ENCODE data around the gene INPP5K.

INPP5K gene

GRCh38 chr17:1506649-1507267 lies 9.7 kb downstream of the INPP5K start:
- in situ Hi-C loops (cut with MboI; ENCODE audit: low sequenced_read_pairs, unreplicated experiment) = no loop called here
- no peak for TF ChIP-seq CTCF (IDR thresholded peaks at IDR 0.05; ENCODE audit: borderline replicate concordance, control extremely low read depth, extremely low read depth, insufficient read depth, missing control alignments)
- no peak for DNase-seq (ENCODE audit: low spot score)

GRCh38 chr17:1505586-1505985 lies 10.8 kb downstream of the INPP5K start:
- TF ChIP-seq CTCF (IDR thresholded peaks at IDR 0.05; ENCODE audit: borderline replicate concordance, control extremely low read depth, extremely low read depth, insufficient read depth, missing control alignments) = no peak
- in situ Hi-C loops (cut with MboI; ENCODE audit: low sequenced_read_pairs, unreplicated experiment) = no loop called here
- DNase-seq (ENCODE audit: low spot score) = no peak

GRCh38 chr17:1504866-1505265 lies 11.5 kb downstream of the INPP5K start:
- in situ Hi-C loops (cut with MboI; ENCODE audit: low sequenced_read_pairs, unreplicated experiment) = no loop called here
- TF ChIP-seq CTCF (IDR thresholded peaks at IDR 0.05; ENCODE audit: borderline replicate concordance, control extremely low read depth, extremely low read depth, insufficient read depth, missing control alignments) = no peak
- DNase-seq (ENCODE audit: low spot score) = no peak

- no peak for DNase-seq (ENCODE audit: low spot score)
- TF ChIP-seq CTCF (IDR thresholded peaks at IDR 0.05; ENCODE audit: borderline replicate concordance, control extremely low read depth, extremely low read depth, insufficient read depth, missing control alignments) = no peak
- in situ Hi-C loops (cut with MboI; ENCODE audit: low sequenced_read_pairs, unreplicated experiment) = no loop called here
These were observed 12.7 kb downstream of the INPP5K start for GRCh38 chr17:1503699-1504098.

- TF ChIP-seq CTCF (IDR thresholded peaks at IDR 0.05; ENCODE audit: borderline replicate concordance, control extremely low read depth, extremely low read depth, insufficient read depth, missing control alignments) = no peak
- DNase-seq (ENCODE audit: low spot score) = no peak
- in situ Hi-C loops (cut with MboI; ENCODE audit: low sequenced_read_pairs, unreplicated experiment) = no loop called here
These were observed 17.5 kb downstream of the INPP5K start for GRCh38 chr17:1498869-1499268.

- DNase-seq (ENCODE audit: low spot score) = no peak
- in situ Hi-C loops (cut with MboI; ENCODE audit: low sequenced_read_pairs, unreplicated experiment) = no loop called here
- TF ChIP-seq CTCF (IDR thresholded peaks at IDR 0.05; ENCODE audit: borderline replicate concordance, control extremely low read depth, extremely low read depth, insufficient read depth, missing control alignments) = no peak
These were observed 18.2 kb downstream of the INPP5K start for GRCh38 chr17:1498233-1498632.
